ENCODE data around the gene MEDAG.

MEDAG gene

DNA sequence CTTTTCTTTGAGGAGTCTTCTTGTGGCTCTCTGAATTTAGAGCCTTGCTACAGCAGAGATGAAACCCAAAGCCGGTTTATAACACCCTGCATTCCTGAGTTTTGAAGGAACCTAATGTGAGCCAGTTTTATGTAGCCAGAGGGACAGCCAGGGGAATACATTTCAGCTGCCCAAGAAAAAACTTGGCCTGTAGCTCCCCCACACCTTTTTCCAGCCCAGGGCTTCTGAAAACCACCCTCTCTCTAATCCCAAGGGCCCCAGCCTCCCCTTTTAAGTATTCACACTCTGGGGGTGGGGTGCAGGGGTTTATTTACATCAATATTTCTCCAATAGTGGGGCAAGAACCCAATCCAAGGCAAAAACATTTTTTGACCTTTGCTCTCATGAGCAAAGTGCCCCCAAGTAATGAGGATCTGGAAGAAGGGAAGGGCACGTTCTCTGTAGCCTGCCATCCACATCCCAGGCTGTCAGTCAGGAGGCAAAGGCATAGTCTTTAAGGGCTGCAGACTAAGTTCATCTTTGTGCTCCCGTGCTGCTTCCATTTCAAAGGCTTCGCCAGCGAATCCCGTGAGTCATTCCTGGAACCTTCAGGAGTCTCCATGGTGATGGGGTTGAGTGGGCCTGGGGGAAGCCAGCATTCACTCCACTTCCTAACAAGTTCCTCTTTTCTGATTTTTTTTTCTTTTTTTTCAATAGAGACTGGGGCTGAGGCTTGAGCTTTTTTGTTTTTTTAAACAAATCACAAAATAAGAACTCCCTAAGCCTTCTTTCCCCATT, 33.2 kb upstream of the MEDAG start:
- no peak for DNase-seq

DNA sequence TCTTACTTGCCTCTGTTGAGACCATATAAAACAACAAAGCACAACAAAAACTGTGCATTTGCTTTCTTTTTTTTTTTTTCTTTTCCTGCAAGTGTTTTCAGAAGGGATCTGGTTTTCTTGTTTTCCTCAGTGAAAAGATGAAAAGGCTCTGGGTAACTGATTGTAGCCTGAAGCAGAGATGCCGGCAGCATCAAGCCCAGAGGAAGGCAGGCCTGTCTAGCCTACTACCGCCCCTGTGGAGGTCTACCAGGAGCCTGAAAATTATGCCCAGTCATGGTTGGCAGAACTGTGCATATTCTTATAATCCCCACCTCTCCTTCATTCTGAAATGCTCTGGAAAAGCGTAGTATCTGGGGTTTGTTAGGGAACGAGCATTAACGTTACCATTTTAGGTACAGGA, 32.6 kb upstream of the MEDAG start:
- no peak for DNase-seq

DNA sequence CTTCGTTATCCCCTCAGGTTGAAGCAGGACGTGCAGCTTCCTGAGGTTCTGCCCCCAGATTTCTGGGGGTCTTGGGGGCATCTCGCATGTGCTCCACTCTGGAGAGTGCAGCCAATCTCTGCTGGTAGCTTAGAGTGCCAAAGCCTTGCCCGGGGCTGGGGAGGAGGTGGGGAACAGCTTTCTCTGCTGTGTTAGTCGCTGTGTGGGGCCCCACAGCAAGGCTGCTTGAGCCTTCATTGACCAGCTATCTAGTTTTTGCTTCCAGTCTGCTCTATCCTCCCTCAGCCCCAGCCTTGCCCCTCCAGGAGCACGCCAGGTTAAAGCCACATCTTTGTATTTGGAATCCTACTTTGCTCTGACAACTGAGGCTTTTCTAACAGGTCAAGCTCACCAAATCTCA, 32.0 kb upstream of the MEDAG start:
- DNase-seq = no peak

DNA sequence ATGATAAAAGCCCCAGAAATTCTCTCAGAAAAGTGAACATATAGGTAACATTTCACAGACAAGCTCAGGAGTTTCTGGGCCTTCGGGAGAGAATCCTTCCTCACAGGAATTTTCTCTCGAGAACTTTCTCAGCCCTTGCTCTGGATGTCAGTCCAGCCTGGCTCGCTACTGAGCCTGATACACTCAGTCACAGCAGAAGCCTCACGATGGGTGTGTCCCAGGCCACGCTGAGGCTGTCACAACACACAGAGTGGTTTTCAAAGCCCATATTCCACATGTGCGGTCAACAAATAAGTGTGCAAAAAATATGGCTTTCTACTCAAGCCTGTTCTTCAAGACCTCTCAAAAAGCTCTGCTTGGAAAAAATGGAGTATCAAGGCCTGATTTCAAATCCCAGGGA, 31.5 kb upstream of the MEDAG start:
- no peak for DNase-seq

DNA sequence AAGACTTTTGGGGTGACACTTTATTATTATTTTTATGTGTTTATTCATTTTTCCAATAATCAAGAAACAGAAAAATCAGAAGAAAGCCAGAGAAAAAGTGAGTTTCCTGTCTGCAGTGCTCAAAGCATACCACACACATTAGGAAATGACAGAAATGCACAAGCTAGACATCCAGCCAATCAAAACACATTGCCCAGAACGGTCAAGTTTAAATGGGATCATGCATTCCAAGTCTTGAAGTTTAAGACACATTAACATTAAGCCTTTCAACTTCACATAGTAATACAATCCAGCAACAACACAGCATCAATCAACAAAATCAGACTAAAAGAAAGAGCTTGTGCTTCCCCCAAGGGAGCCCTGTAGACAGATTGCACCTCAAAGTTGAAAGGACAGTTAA, 28.7 kb upstream of the MEDAG start:
- no peak for DNase-seq

DNA sequence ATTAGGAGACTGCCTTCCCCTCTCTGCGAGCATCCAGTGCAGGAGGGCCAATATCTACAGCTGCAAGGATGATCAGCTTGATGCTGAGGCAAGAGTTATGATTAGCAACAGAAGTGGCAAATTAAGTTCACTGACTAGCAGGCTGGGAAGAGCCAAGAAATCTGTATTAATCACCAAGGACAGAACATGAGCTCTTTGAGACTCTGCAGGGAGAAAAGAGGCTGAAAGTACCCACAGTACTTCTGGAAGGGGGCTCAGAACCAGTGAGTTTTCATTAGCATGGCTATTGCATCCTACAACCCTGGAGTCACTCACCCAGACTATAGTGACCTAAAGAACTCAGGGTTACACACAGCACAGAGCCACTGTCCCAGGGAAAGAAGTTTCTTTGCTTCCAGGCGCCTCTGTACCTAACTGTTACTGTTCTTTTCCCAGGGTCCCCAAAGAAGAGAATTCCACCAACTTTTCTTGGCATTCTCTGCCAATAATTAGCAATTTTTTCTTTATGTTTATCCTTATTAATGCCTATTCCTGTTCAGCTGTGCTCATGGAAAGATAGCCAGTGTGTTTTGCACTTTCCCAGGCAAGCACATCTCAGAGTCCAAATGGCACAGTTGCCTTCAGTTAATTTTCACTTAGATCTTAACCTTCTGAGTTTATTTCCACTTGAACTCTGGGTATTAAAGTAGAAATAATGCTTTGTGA, 25.8 kb upstream of the MEDAG start:
- DNase-seq = no peak

DNA sequence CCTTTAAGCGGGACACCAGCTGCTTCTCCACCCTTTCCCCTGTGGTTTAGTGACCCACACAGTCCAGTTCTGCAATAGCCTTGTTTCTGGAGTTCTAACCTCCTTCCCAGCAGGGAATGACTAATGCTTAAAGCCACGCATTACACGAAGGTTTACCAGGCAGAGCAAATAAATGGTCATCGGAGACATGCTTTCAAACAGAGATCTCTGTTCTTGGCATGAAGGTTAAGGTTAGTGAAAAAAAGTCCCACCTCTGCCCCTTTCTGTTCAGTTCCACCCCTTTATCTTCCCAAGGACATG, 25.3 kb upstream of the MEDAG start:
- DNase-seq = no peak

DNA sequence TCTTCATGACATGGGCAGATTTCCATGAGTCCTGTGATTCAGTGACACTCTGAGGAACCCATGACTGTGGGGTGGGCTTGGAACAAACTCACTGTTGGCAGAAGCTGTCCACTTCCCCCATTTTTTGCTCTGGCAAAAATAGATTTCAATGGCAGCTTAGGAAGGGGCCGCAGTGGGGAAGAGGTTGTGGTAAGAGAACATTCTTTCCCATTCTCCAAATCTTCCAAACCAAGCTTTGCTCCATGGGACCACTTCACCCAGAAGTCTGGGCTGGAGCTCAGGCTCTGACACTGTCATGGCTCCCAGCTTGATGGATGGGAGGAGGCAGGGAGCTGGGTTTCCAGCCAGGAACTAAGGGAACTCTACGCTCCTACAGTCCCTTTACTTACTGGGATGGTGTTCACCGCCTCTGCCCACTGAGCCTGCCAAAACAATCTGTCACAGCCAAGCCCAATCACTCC, 24.9 kb upstream of the MEDAG start:
- DNase-seq = no peak

DNA sequence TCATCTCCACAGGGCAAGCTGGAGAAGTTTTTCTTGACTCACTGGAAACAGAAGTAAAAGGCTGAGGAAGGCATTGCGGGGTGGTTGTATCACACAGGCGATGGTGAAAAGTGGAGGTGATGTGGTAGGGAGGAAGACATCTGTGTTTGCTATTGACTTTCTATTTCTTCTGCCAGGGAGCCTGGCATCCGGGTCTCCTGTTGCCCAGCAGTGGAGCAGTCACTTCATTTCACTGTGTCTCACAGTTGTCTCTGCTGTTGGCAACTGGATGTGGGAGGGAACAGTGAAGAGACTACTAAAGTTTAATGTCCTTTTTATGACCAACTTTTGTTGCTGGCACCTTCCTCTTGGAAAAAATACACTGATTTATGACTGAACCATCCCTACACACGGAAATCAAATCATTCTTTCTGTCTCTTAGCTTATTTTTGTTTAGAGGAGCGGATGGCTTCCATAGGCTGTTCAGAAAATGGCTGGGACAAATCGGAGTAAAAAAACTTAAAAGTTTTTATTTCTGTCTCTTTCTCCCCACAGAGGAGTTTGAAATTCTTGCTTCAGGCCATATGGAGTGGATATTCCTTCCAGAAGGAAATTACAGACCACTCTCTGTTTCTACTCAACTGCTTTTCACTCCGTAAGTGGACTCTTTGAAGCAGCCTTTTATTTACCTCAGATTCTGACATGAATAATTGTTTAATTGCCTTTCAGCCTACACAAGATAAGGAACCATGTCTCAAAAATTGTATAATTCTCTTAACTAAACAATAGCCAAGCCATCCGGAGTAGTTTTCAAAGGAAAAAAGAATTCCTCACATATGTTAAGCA, 23.8 kb upstream of the MEDAG start:
- no peak for DNase-seq

DNA sequence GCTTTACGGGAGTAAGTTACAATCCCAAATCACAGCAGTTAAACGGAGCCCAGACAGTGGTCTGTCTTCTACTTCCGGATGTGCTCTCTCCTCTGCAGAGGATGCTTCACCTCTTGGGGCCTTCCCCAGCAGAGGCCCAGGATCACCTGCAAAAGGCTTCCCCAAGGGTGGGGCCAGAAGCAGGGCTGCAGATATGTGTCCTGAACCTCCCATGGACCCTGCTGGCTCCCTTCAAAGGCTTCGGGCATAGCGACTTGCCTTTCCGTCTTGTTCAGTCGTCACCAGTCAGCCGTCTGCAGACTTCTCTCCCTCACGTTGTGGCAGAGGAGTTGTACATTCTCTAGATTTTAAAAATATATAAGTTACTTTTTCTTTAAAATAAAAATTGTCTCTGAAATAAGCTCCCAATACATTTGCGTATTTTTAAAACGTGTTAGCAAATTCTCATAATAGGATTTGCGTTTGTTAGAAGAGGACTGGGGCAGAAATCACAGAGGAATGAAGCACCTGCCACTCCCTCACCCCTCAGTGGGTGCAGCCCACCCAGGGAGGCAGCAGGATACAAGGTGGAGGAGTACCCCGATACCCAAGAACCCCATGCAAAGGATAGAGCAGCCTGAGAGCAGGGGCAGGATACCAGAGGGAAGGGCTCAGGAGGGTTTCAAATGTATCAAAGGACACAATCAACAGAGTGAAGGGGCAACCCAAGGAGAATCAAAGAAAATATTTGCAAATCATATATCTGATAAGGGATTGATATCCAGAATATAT, 22.9 kb upstream of the MEDAG start:
- DNase-seq = no peak

DNA sequence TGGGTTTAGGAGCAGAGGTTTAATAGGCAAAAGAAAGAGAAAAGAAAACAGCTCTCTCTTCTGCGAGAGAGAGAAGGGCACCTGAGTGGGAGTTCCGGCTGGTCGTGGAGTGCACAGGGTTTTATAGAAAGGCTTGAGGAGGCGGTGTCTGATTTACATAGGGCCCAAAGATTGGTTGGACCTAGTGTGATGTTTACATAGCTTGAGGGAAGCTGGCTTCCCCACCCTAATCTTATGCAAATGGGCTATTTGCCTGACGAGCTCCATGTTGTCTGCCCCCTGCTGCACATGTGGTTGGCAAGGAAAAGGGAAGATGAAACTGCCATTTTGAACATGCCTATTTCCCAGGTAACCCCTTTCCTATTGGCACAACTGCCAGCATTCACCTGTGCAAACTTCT, 21.5 kb upstream of the MEDAG start:
- DNase-seq = no peak

DNA sequence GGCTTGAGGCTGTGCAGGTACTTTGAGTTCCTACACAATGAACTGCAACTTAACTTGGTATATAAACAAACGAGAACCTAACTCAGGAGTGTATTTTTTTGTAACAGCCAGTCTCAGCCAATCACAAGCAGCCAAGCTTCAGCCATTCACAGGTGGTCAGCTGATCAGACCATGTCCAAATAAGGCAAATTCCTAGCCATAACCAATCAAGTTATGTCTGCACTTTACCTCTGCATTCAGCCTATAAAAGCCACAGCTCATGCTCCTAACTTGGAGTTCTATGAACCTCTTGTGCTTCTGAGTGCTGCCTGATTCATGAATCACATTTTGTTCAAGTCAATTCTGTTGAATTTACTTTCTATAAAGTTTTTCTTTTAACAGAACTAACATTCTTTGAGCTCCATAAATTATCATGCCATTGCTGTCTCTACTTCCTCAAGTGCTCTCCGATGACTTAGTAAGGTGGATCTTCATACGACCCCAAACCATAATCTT, 16.8 kb upstream of the MEDAG start:
- DNase-seq = no peak

DNA sequence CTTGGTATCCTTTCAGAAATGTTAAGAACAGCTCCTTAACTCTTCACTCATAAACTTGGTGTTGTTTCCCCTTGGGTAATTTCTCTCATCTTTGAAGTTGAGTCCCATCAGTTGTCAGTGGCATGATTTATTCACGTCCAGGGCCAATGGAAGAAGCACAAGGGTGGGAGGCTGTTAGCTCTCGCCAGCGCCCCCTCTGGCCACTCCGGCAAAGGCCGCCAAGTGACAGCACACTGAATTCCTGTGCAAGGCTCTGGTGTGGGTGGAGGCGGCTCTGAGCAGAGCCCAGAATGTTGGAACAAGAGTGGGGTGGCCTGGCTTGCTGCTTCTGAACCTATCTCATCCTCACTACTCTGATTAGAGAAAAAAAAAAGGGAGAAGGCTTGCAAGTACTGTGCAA, 13.1 kb upstream of the MEDAG start:
- peak in 1 of 5 donors; percentile 7 for DNase-seq

DNA sequence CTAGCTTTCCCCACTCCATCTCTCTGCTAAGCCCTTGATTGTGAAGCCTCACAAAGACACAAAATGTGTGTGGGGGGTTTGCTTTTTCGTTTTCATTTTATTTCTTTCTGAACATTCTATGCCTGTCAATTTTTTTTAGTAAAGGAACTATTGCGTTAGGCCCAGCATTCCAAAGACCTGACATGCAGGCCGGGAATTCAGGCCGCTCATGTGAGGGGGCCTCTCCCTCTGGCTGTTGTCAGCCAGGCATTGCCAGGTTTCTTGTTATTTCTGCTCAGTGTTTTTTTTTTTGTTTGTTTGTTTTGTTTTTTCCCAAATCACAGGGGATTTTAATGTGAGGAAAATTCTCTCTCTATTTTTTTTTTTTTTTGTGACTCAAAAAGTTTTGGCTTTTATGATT, 10.3 kb upstream of the MEDAG start:
- no peak for DNase-seq

DNA sequence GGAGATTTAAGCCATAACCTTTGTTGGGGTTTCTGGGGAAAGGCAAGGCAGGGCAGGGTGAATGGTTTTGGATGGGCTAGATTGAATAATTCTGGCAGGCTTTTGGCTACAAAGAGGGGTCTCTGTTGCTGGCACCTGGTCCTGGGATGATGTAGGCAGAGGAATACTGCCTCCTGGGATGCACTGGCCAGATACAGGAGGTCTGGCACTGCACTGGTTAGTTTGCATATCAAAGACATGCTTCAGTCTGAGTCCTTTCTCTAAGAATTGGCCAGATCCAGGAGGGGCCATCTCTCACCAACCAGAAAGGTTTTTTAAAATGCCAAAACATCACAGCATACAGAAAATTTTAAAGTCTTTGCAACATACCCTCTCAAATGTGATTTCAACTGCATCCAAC, 8.0 kb upstream of the MEDAG start:
- DNase-seq = no peak

DNA sequence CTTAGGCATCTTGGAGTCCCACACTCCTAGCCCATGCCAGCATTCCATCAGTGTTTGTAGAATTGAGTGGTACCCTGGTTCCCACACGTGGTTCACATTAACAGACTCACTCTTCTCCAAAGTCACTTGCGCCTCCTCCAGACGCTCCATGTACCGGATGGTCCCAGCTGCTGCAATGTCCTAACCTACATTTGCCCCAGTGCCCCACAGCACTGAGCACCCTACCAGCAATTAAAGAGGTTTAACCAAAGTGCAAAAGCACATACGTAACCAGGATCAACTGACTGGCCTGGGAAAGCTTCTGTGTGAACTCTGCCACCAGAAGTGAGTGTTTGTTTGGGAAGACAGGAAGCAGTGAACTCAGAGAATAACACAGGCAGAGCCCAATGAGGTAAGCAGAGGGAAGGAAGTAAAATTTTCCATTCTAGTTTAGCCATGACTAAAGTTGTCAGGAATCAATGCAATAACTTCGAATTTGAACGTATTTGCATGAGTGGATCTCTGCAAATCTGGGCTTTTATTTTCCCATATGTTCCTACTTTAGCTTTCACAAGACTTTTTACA, 7.3 kb upstream of the MEDAG start:
- DNase-seq = no peak

DNA sequence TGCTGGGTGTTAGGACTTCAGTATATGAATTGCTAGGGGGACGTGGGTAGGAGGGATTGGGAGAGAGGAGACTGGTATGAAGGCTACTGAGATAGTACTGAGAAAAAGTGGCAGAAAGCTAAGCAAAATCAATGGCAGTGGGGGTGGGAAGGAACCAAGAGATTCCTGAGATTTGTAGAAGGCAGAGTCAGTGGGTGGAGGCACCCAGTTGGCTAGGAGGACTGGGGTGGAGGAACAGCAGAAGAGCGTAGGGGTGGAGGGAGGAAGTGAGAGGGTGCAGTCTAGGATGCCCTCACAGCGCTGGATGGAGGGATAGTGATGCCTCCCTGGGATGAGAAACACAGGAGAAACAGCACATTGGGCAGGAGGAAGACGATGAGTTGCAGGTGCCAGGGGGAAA, 5.6 kb upstream of the MEDAG start:
- DNase-seq = no peak

DNA sequence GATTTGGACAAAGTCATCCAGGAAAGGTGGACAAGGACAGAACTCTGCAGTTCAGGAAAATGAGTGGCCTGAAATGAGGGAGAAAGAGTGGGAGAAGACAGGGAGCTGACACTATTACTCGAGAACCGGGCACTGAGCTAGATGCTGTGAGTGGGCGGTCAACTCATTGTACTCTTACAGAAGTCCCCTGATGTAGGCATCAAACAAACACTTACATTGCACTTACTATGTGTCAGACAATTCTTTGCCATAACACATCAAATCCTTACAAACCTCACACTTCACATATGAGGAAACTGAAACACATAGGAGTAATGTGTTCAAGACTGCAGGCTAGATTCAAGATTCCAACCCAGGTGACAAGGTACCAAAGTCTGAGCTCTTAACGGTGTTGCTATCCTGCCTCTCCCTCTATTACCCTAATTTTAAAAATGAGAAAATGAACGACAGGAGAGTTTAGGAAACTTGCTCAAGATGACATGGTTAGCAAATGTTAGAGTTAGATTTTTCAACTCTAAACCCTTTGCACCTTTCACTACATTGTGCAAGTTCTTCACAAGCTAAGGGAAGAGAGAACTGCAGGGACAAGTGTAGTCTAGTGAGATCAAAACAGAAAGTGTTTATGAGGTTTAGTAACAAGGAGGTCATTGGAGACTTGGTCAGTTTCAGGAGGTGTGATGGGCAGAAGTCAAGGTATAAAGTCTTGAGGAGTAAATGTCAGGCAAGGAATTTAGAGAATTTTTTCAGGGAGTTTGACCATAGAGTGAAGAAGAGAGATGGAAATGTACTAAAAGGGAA, 4.9 kb upstream of the MEDAG start:
- no peak for DNase-seq

DNA sequence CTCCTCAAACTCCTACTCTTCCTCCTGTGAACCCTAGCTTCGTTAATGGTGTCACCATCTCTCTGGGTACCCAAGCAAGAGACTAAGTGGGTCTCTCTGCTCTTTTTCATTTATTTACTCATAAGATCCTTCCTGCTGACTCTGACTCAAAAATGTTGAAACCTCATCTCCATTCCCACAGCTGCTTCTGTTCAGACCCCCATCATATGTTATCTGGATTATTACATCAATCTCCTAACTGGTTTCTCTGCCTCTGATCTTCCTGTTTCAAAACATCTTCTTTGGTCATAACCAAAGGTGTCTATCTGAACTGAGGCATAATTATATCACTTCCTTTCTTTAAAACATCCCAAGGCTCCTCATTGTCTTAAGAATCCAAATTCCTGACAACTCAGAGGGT, 2.0 kb upstream of the MEDAG start:
- no peak for DNase-seq

DNA sequence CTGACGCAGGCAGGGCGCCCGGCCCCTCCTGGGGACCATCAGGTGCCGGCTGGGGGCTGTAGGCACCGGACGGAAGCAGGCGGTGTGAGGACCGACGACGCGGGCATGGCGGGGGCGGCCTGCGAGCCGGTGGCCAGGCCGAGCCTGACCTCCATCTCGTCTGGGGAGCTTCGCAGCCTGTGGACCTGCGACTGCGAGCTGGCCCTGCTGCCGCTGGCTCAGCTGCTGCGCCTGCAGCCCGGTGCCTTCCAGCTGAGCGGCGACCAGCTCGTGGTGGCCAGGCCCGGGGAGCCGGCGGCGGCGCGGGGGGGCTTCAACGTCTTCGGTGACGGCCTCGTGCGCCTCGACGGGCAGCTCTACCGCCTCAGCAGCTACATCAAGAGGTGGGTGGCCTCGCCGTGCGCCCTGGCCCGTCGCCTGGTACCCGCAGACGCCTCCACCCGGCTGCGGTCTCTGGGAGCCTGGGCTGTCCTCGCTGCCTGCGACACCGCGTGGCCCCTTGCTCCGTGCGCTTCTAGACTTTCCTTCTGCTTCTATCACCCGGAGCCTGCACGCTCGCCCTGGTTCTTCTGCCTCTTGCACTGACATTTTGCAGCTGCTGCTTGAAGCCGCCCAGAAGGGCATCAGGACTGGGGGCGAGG, 460 bp downstream of the MEDAG start:
- DNase-seq = no peak
